NCI-H446 treated with DMSO at 0.1 percent for 48 hours (cell line): ENCODE results near the gene STK38.
"Not testable (repeated sequence)": the region's sequence is repeated elsewhere in the genome, so short reads cannot be mapped to it uniquely, and the experiment has no call there.

Experiments
- DNase-seq: peaks from one replicate; lab custom pipeline; 2025; lab: John Stamatoyannopoulos, UW

Gene STK38

GRCh38 chr6:36487698-36488097, 59.6 kb downstream of the STK38 start:
- DNase-seq, result no peak

GRCh38 chr6:36484736-36485135, 62.5 kb downstream of the STK38 start:
- no peak for DNase-seq

GRCh38 chr6:36483326-36483725, 64.0 kb downstream of the STK38 start:
- DNase-seq, result not testable (repeated sequence)

- DNase-seq, result no peak
Measured at GRCh38 chr6:36479256-36479655, 68.0 kb downstream of the STK38 start.

- DNase-seq, result no peak
Measured at GRCh38 chr6:36478051-36478526, 69.2 kb downstream of the STK38 start.

- DNase-seq, result no peak
Measured at GRCh38 chr6:36469946-36470345, 77.3 kb downstream of the STK38 start.

GRCh38 chr6:36469148-36469661, 78.1 kb downstream of the STK38 start:
- DNase-seq, result no peak

GRCh38 chr6:36467625-36468024, 79.7 kb downstream of the STK38 start:
- no peak for DNase-seq

GRCh38 chr6:36464233-36464632, 83.0 kb downstream of the STK38 start:
- no peak for DNase-seq

- DNase-seq, result no peak
Measured at GRCh38 chr6:36463676-36464075, 83.6 kb downstream of the STK38 start.

GRCh38 chr6:36461646-36462045, 85.6 kb downstream of the STK38 start:
- no peak for DNase-seq

GRCh38 chr6:36460916-36461315, 86.4 kb downstream of the STK38 start:
- no peak for DNase-seq

GRCh38 chr6:36459501-36459900, 87.8 kb downstream of the STK38 start:
- DNase-seq, result no peak

GRCh38 chr6:36455486-36456027, 91.7 kb downstream of the STK38 start:
- DNase-seq, result no peak

- DNase-seq, result not testable (repeated sequence)
Measured at GRCh38 chr6:36452897-36453296, 94.4 kb downstream of the STK38 start.

GRCh38 chr6:36449173-36449572, 98.1 kb downstream of the STK38 start:
- not testable (repeated sequence) for DNase-seq

- no peak for DNase-seq
Measured at GRCh38 chr6:36445621-36446020, 101.7 kb downstream of the STK38 start.

- DNase-seq, result no peak
Measured at GRCh38 chr6:36444470-36444869, 102.8 kb downstream of the STK38 start.
